GM19043 (cell line): ENCODE data around the gene TFAM.

Experiments used
- ATAC-seq: cut with Tn5 transposase; IDR thresholded peaks from one replicate; pipeline ENCODE4 v1.9.1; 2021; ENCODE audit warnings: low read depth; ENCODE audit not compliant: unreplicated experiment

The TFAM gene

DNA sequence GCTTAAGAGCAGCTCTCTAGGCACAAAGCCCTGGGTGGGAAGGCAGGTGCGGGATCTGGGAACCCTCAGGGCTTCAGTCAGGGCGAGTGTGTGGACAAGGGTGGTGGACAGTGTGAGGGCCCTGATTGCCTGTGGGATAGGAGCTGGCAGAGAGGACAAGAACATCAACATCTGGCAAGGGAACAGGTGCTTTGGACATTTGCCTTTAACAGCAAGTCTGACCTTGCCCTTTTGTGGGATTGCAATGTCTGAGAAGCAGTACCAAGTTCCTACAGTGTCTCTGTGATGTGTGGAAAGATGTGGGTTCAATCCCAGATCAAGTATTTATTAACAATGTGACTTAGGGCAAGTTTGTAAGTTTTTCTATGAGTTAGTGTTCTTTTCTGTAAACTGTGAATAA lies 46.7 kb downstream of the TFAM start:
- no peak for ATAC-seq

DNA sequence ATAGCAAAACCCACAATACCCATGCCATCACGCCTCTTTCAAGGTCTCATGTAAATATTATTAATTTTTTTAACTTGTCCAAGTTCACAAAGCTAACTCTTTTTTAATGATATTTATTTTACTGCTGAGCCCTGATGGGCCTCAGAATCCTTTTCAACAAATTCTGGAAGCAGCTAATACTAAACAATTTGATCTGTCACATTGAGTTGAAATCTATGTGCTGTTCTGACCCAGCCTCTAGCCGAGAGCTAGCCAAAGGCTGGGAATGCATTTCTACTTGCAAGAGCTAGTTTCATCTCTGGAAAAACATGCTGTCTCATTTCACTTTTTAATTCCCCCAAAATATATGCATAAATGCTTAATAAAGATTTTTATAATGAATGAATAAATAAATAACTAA lies 47.9 kb downstream of the TFAM start:
- ATAC-seq = no peak

DNA sequence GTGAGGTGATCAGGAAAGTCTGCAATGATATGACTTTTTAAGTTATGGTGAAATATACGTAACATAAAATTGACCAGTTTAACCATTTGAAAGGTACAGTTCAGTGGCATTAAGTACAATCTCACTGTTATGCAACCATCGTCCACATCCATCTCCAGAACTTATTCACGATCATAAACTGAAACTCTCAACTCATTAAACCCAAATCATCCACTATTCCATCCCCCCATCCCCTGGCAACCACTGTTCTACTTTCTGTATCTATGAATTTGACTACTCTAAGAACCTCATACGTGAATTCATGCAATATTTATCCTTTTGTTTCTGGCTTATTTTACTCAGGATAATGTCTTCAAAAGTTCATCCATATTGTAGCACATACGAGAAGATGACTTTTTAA lies 48.4 kb downstream of the TFAM start:
- no peak for ATAC-seq

DNA sequence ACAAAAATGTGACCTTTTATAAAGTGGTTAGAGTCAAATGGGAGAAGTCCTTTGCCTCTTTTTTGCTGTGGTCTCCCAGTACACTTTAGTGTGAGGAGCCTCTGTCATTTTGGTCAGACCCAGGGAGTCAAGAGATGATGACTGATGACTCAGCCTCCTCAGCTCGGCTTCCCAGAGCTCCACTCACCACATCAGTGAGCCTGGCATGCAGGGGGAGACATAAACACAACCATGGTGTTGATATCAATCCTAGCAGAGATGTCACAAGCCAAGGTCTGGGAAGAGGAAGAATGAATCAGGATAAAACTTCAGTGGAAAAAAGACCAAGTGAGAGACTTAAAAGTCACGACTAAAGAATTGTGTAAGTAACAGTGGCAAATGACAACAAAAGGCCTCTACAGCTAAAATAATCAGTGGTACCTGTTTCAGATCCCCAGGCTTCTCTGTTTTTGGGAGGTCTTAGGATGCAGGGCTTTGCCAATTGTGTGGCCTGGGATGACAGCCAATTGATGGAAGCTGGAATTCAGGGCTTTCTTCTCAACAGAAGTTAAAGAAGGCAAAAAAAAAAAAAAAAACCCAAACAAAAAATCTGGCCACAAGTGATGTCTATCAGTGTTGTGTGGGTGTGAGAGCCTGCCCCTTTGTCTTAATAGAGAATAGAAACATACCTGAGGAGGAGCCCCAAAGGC lies 50.2 kb downstream of the TFAM start:
- no peak for ATAC-seq

DNA sequence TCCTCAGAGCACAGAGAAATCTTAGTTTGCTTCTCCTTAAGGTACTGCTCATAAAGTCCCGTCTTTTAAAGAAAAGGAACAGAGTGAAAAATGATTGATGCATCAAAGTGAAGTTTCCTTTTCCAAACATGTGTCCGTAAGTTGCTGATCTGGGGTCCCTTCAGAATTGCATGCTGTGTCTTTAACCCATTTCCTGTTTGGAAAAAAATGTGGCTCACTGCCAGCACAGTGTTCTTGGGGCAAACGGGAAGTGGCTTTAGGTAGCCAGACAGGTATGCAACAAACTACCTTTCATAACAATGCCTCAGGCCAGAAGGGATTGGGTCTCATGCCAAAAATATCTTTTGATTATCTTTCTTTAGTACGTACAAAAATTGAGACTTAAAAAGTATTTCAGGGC lies 50.9 kb downstream of the TFAM start:
- no peak for ATAC-seq

DNA sequence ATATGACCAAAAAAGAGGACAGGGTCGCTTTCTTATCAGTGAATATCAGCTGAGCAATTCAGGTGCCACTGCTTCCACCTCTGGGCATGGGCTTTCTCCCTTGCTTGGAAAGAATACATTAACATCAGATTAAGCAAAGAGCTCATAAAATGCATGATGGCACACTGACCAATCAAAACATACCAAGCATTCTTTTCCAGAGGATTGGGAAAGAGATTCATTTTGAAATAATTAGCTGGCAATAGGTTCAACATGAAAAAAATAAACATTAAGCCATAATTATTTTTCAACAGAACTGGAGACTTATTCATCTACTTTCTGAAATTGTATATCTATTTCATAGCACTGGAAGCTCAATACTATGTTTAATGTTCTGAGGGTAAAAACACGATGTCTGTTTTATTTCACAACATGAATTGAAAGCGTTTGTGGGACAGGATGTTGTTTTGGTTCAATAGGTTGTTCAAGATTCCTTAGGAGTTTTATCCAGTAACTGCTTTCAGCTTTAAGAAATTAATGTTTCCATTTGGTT lies 53.2 kb downstream of the TFAM start:
- ATAC-seq = no peak

DNA sequence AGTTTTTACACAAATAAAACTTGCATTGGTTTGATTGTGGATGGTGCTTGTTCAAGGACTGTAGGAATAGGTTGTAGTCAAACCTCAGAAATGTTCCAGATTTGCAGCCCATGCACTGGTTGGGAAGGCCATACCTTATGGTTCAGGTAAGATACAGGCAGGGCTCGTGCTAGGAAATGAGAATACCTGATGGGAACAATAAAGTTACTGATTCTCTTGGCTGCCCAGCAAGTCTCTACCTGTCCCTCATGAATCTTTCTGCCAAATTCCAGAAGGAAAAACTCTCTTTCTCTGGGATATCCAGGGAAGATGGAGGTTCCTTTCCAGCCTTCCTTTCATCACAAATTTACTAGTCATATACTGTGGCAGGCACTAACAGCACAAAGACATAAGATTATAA lies 53.8 kb downstream of the TFAM start:
- ATAC-seq = no peak

DNA sequence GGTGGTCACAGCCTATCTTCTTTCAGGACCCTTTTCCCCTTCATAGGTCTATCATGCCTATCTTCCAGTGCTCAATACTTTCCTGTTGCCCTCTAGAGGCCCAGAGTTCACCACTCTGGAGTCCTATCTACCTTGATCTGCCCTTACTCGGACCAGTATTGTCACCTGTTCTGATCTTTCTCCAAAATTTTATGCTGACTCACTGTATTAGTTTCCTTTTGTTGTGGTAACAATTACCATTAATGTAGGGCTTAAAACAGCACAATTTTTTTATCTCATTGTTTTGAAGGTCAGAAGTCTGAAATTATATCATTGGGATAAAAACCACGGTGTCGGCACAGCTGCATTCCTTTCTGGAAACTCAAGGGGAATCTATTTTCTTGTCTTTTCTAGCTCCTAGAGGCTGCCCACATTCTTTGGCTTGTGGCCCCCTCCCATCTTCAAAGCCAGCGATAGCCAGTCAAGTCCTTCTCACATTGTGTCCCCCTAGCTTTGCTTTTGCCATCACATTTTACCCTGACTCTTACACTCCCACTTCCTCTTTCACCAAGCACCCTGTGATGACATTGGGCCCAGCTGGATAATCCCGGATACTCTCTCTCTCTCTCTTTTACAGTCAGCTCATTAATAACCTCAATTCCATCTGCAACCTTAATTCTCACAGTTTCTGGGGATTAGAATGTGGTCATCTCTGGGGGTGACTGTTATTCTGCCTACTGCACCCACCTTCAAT lies 54.6 kb downstream of the TFAM start:
- ATAC-seq = no peak

DNA sequence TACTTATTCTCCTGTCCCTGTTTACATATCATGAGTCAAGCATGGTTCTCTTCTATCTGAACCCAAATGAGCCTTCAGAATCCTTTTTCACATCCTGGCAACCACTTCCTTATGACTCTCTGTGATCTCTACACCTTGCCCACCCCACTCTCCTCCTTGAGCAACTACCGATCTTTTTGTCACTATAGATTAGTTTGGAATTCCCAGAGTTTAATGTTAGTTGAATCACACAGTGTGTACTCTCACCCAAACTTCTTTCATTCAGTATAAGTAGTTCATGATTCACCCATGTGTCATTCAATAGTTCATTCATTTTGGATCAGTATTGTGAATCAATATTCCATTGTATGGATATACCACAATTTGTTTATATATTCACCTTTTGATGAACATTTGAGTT lies 55.3 kb downstream of the TFAM start:
- ATAC-seq = no peak

DNA sequence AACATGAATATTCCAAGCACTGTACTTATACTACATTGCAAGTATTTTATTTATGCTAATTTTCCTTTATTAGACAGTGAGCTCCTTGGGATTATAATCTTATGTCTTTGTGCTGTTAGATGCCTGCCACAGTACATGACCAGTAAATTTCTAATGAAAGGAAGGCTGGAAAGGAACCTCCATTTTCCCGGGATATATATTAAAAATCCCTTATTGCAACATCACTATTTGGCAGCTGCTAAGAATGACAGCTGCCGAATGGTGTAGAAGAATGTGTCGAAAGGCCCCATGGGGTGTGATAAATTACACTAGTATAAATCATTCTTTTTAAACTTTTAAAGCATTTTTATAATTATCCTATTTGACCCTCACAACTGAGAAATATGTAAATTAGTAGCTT lies 59.1 kb downstream of the TFAM start:
- no peak for ATAC-seq

DNA sequence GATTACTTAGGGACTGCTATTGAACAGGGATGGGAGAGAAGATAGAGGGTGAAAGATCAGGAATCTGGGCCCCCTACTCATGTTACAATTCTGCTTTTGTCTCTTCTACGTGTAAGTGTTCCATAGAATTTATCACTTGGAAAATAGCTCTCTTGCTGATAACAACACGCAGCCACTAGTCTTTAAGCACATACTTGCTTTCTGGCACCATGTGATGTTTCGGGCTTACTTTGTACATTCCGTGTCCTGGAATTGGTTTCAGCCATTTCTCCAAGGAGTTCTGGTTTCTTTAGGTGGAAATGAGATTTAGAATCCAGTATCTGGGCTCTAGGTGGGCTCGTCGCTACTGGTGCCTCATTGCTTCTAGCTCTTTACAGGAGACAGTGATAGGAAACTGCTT lies 59.7 kb downstream of the TFAM start:
- no peak for ATAC-seq

DNA sequence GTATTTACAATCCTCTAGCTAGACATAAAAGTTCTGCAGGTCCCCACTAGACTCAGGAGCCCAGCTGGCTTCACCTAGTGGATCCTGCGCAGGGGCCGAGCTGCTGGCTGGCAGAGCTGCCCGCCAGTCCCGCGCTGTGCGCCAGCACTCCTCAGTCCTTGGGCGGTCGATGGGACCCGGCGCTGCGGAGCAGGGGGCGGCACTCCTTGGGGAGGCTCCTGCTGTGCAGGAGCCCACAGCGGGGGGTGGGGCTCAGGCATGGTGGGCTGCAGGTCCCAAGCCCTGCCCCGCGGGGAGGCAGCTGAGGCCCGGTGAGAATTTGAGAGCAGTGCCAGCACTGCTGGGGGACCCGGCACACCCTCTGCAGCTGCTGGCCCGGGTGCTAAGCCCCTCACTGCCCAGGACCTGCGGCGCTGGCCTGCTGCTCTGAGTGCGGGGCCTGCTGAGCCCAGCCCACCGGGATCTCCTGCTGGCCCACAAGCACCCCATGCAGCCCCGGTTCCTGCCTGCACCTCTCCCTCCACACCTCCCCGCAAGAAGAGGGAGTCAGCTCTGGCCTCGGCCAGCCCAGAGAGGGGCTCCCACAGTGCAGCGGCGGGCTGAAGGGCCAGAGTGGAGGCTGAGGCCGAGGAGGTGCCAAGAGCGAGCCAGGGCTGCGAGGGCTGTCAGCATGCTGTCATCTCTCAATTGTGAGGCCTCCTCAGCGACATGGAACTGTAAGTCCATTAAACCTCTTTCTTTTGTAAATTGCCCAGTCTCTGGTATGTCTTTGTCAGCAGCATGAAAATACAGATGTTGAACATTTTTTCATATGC lies 63.1 kb downstream of the TFAM start:
- ATAC-seq = no peak
